HCT116 (cell line): ENCODE data around the gene BAD. TPM values are rescaled to one million over a fixed set of nuclear protein-coding genes. Genes with fewer than 3 reads are reported as not detected.

Experiments used
- ATAC-seq: fragments of 200-7000 bp; cut with Tn5 transposase; 2 replicates; pipeline ENCODE4 v1.9.1; 2020; ENCODE audit warnings: mild to moderate bottlenecking, moderate library complexity
- BruUV-seq: library from RNA; stranded (reverse); fragments of 400-500 nt; replicated peaks from 2 replicates; lab custom pipeline; 2021; lab: Mats Ljungman, UMichigan
- CTCF ChIA-PET: fragments of 300-600 bp; sonication (Branson Sonifier 250); formaldehyde crosslinking; loops from one replicate; lab custom pipeline; 2021; ENCODE audit warnings: antibody characterized with exemption; lab: Charles Lee
- POLR2A ChIA-PET: fragments of 300-600, 350-600 bp; sonication (Branson Sonifier 250); formaldehyde crosslinking; loops from one replicate; lab custom pipeline; 2021; ENCODE audit warnings: antibody characterized with exemption; lab: Charles Lee
- RAD21 ChIA-PET, 2 experiments: fragments of 300-600 bp; sonication (Branson Sonifier 250); formaldehyde crosslinking; loops; one replicate each; lab custom pipeline; 2023; ENCODE audit warnings: low total read pairs in 2 of 2; ENCODE audit not compliant: uncharacterized antibody in 2 of 2, unreplicated experiment in 2 of 2, low non-redundant PET in 1 of 2; lab: Charles Lee
- DNase-seq: peaks from one replicate; pipeline ENCODE4 v3.0.0-alpha.2; 2010; ENCODE audit warnings: low read depth, low spot score
- H2AFZ ChIP-seq: fragments of 200-600 bp; shearing (Covaris generic), sonication (generic); 2 replicates; pipeline ENCODE4 v1.6.1; 2017; ENCODE audit warnings: low read depth, mixed run types, mixed read lengths, antibody characterized with exemption, low read length; ENCODE audit not compliant: poor library complexity, severe bottlenecking
- H3K27ac ChIP-seq: 2 replicates; pipeline ENCODE4 v1.5.1; 2012; ENCODE audit warnings: low read depth, low read length
- H3K27me3 ChIP-seq: fragments of 200-600 bp; sonication (generic); 2 replicates; pipeline ENCODE4 v1.6.1; 2016; ENCODE audit warnings: mixed run types, low read length, mixed read lengths; ENCODE audit not compliant: insufficient read depth
- H3K36me3 ChIP-seq, 2 experiments: fragments of 200-500 bp in 1 of 2; fragments of 200-600 bp in 1 of 2; sonication (Bioruptor generic) in 1 of 2; sonication (generic) in 1 of 2; 2 replicates each; pipeline versions ENCODE4 v1.5.1 to v1.6.1; 2014 to 2016; ENCODE audit warnings: low read length in 2 of 2, inconsistent platforms in 1 of 2, mixed read lengths in 1 of 2, mixed run types in 1 of 2; ENCODE audit not compliant: insufficient read depth in 2 of 2, control insufficient read depth in 1 of 2
- H3K4me1 ChIP-seq, 2 experiments: fragments of 200-600 bp in 1 of 2; sonication (generic) in 1 of 2; 2 replicates each; pipeline versions ENCODE4 v1.5.1 to v1.6.1; 2012 to 2017; ENCODE audit warnings: low read length in 2 of 2, inconsistent platforms in 1 of 2, mild to moderate bottlenecking in 1 of 2, mixed read lengths in 1 of 2, mixed run types in 1 of 2, moderate library complexity in 1 of 2; ENCODE audit not compliant: insufficient read depth in 2 of 2, control insufficient read depth in 1 of 2
- H3K4me2 ChIP-seq: fragments of 200-600 bp; sonication (generic); 2 replicates; pipeline ENCODE4 v1.6.1; 2017; ENCODE audit warnings: mixed run types, low read length, mixed read lengths
- H3K4me3 ChIP-seq, 2 experiments: fragments of 200-600 bp in 1 of 2; sonication (generic) in 1 of 2; replicated peaks in 1 of 2; 2 replicates each; pipeline ENCODE4 v1.5.1; 2011 to 2016; ENCODE audit warnings: low read length in 2 of 2, control low read depth in 1 of 2, low read depth in 1 of 2, mild to moderate bottlenecking in 1 of 2, mixed read lengths in 1 of 2, mixed run types in 1 of 2
- H3K79me2 ChIP-seq: fragments of 200-600 bp; sonication (generic); 2 replicates; pipeline ENCODE4 v1.6.1; 2017; ENCODE audit warnings: mild to moderate bottlenecking, mixed run types, low read length, moderate library complexity, mixed read lengths; ENCODE audit not compliant: insufficient read depth
- H3K9ac ChIP-seq: fragments of 200-600 bp; sonication (generic); 2 replicates; pipeline ENCODE4 v1.6.1; 2016; ENCODE audit warnings: low read length, mixed read lengths
- H3K9me2 ChIP-seq: fragments of 200-600 bp; sonication (generic), shearing (Covaris generic); 2 replicates; pipeline ENCODE4 v1.6.1; 2017; ENCODE audit warnings: mixed run types, mild to moderate bottlenecking, moderate library complexity; ENCODE audit not compliant: insufficient read depth
- H3K9me3 ChIP-seq, 2 experiments: fragments of 200-500 bp in 1 of 2; fragments of 200-600 bp in 1 of 2; sonication (Bioruptor generic) in 1 of 2; sonication (generic) in 1 of 2; 2 replicates each; pipeline ENCODE4 v1.6.1; 2014 to 2017; ENCODE audit warnings: low read length in 2 of 2, mixed read lengths in 2 of 2, inconsistent platforms in 1 of 2, low read depth in 1 of 2, mild to moderate bottlenecking in 1 of 2, mixed run types in 1 of 2, moderate library complexity in 1 of 2; ENCODE audit not compliant: control insufficient read depth in 1 of 2, insufficient read depth in 1 of 2
- H4K20me1 ChIP-seq: fragments of 200-600 bp; sonication (generic), shearing (Covaris generic); 2 replicates; pipeline ENCODE4 v1.6.1; 2017; ENCODE audit warnings: mixed run types, mild to moderate bottlenecking, moderate library complexity; ENCODE audit not compliant: insufficient read depth
- EZH2 ChIP-seq: fragments of 200-600 bp; sonication (generic); IDR thresholded peaks from 2 replicates; pipeline ENCODE4 v1.6.1; 2017; ENCODE audit warnings: antibody characterized with exemption, mixed run types
- REST ChIP-seq: IDR thresholded peaks from 2 replicates; pipeline ENCODE4 v1.6.1; 2012; ENCODE audit warnings: low read depth
- SIN3A ChIP-seq: IDR thresholded peaks from 2 replicates; pipeline ENCODE4 v1.6.1; 2012; ENCODE audit warnings: low read depth
- ZNF274 ChIP-seq: fragments of 200-500 bp; sonication (Bioruptor generic); IDR thresholded peaks from 2 replicates; pipeline ENCODE4 v1.6.1; 2014; ENCODE audit warnings: mild to moderate bottlenecking, low read depth, low read length, inconsistent platforms
- intact Hi-C: fragments of 100-400 bp; cut with micrococcal nuclease; formaldehyde crosslinking; loops from 2 replicates; pipeline ENCODE4 v1.10.0; 2022
- total RNA-seq: library from RNA; stranded (reverse); gene quantifications from one replicate; pipeline ENCODE4 v1.2.1, GENCODE V29; 2021; ENCODE audit not compliant: unreplicated experiment

The BAD gene
- total RNA-seq, 1 experiment from 2014 or later = 51.9 TPM

DNA sequence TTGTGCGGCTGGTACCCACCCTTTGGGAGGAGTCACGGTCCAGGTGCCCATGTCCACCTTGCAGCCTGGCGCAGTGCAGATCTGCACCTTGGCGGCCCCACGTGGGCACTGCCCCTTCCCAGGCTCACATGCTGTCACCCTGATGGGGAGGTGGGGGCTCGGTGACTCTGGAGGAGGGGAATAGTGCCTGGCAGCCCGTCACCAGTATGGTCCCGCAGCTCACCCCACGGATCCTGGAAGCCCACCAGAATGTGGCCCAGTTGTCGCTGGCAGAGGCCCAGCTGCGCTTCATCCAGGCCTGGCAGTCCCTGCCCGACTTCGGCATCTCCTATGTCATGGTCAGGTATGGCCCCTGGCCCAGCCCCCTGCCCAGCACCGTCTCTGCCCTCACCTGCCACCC lies 63.7 kb downstream of the BAD start:
- BruUV-seq = no TSS peak
- Histone ChIP-seq H4K20me1 (no peaks in the 10 kb centered on the region), H3K27ac (no peak overlapping the region), H2AFZ (no peak overlapping the region), H3K4me3 (no peak overlapping the region), H3K79me2 (peaks cover 7% of the 10 kb centered on the region; the same call in 1 of the 2 replicates), H3K4me1 (peaks cover 4 to 9% of the 10 kb centered on the region in 2 experiments; a peak in 3 of 4 replicates), H3K9me3 (no peaks in the 10 kb centered on the region), H3K4me2 (no peak overlapping the region), H3K27me3 (no peaks in the 10 kb centered on the region), H3K36me3 (peaks cover 0 to 6% of the 10 kb centered on the region in 2 experiments; a peak in 1 of 4 replicates), H3K9ac (no peak overlapping the region), H3K9me2 (no peaks in the 10 kb centered on the region)
- DNase-seq = no peak
- ChIA-PET RAD21 (no interaction called here), CTCF (no interaction called here), POLR2A (no interaction called here)
- no peak for ATAC-seq
- intact Hi-C loops = no loop called here
- TF ChIP-seq EZH2 = no peak
- no peak for TF ChIP-seq REST
- no peak for TF ChIP-seq ZNF274

DNA sequence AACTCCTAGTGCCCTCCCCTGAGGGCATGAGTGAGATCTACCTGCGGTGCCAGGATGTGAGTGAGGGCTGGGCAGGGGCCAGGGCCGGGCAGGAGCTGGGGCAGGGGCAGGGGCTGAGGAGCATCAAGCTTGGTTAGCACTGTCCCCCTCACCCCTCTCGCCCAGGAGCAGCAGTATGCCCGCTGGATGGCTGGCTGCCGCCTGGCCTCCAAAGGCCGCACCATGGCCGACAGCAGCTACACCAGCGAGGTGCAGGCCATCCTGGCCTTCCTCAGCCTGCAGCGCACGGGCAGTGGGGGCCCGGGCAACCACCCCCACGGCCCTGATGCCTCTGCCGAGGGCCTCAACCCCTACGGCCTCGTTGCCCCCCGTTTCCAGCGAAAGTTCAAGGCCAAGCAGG lies 64.2 kb downstream of the BAD start:
- no peaks in the 10 kb centered on the region for H3K9me3 ChIP-seq
- H4K20me1 ChIP-seq = no peaks in the 10 kb centered on the region
- H3K79me2 ChIP-seq = peaks cover 6% of the 10 kb centered on the region; the same call in 1 of the 2 replicates
- no peak overlapping the region for H3K4me3 ChIP-seq
- no peak overlapping the region for H2AFZ ChIP-seq
- no peaks in the 10 kb centered on the region for H3K27me3 ChIP-seq
- no peak for DNase-seq
- ChIA-PET POLR2A (no interaction called here), RAD21 (no interaction called here), CTCF (no interaction called here)
- no peaks in the 10 kb centered on the region for H3K9me2 ChIP-seq
- H3K4me2 ChIP-seq = no peak overlapping the region
- no TSS peak for BruUV-seq
- peaks cover 4 to 6% of the 10 kb centered on the region in 2 experiments; a peak in 3 of 4 replicates for H3K4me1 ChIP-seq
- TF ChIP-seq SIN3A = no peak
- no peak overlapping the region for H3K9ac ChIP-seq
- H3K27ac ChIP-seq = no peak overlapping the region
- intact Hi-C loops = no loop called here
- ATAC-seq = no peak
- peaks cover 0 to 6% of the 10 kb centered on the region in 2 experiments; a peak in 1 of 4 replicates for H3K36me3 ChIP-seq

Other genes with a start within 250 kb of the BAD start
- 0.15 TPM for gene FLRT1, start 248.7 kb downstream of the BAD start, total RNA-seq
- 61.1 TPM for gene MACROD1, start 118.6 kb downstream of the BAD start, total RNA-seq
- 336 TPM for gene STIP1, start 98.5 kb downstream of the BAD start, total RNA-seq
- 4.3 TPM for gene FERMT3, start 77.9 kb downstream of the BAD start, total RNA-seq
- gene TRPT1, start 58.5 kb downstream of the BAD start, total RNA-seq = 43.2 TPM
- gene NUDT22, start 58.4 kb downstream of the BAD start, total RNA-seq = 70.9 TPM
- gene DNAJC4, start 54.1 kb downstream of the BAD start, total RNA-seq = 25.8 TPM
- gene VEGFB, start 50.1 kb downstream of the BAD start, total RNA-seq = 47.5 TPM
- gene FKBP2, start 43.6 kb downstream of the BAD start, total RNA-seq = 69.2 TPM
- gene PPP1R14B, start 37.7 kb downstream of the BAD start, total RNA-seq = 332 TPM
- 106 TPM for gene PLCB3, start 33.1 kb downstream of the BAD start, total RNA-seq
- 24.4 TPM for gene GPR137, start 1.2 kb upstream of the BAD start, total RNA-seq
- gene KCNK4, start 6.6 kb upstream of the BAD start, total RNA-seq = not detected
- gene CATSPERZ, start 15.7 kb upstream of the BAD start, total RNA-seq = 1.7 TPM
- 62.7 TPM for gene ESRRA, start 20.9 kb upstream of the BAD start, total RNA-seq
- gene TRMT112, start 32.9 kb upstream of the BAD start, total RNA-seq = 328 TPM
- gene PRDX5, start 33.5 kb upstream of the BAD start, total RNA-seq = 267 TPM
- gene CCDC88B, start 55.5 kb upstream of the BAD start, total RNA-seq = 14.7 TPM
- gene RPS6KA4, start 74.5 kb upstream of the BAD start, total RNA-seq = 67.3 TPM